ENCODE data around the gene RTN4RL1.
"Not testable (repeated sequence)": the region's sequence is repeated elsewhere in the genome, so short reads cannot be mapped to it uniquely, and the experiment has no call there.

Gene RTN4RL1

DNA sequence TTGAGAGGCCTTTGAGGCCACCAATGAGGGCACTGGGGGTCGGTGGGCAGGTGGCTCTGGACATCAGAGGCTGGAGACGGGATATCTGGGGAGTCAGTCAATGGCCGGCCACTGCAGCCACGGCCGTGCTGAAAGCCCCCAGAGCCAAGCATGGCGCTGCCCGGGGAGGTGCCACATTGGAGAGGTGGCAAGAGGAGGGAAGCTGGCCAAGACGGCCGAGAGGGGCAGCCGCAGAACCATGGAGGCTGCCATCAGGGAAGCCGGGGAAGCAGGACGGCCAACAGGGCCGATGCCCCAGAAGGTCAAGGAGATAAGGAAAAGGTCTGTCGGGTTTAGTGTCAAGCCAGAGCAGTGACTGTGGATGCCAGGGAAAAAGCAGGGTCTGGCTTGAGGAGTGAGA, 9.8 kb downstream of the RTN4RL1 start:
- no peak for DNase-seq (ENCODE audit: extremely low spot score)
- POLR2A ChIA-PET = no interaction called here
- CTCF ChIA-PET = no interaction called here
- no peak for TF ChIP-seq CTCF (IDR thresholded peaks at IDR 0.05; ENCODE audit: control extremely low read depth, extremely low read depth, low read depth, missing control alignments)

GRCh38 chr17:2013994-2014317, 11.2 kb downstream of the RTN4RL1 start:
- POLR2A ChIA-PET = interaction anchor here (0.5 kb wide), 1 partner anchor 291 kb away, joined by 3 read pairs; no protein-coding TSS in a partner anchor
- CTCF ChIA-PET = no interaction called here
- DNase-seq (ENCODE audit: extremely low spot score) = no peak
- no peak for TF ChIP-seq CTCF (IDR thresholded peaks at IDR 0.05; ENCODE audit: control extremely low read depth, extremely low read depth, low read depth, missing control alignments)

DNA sequence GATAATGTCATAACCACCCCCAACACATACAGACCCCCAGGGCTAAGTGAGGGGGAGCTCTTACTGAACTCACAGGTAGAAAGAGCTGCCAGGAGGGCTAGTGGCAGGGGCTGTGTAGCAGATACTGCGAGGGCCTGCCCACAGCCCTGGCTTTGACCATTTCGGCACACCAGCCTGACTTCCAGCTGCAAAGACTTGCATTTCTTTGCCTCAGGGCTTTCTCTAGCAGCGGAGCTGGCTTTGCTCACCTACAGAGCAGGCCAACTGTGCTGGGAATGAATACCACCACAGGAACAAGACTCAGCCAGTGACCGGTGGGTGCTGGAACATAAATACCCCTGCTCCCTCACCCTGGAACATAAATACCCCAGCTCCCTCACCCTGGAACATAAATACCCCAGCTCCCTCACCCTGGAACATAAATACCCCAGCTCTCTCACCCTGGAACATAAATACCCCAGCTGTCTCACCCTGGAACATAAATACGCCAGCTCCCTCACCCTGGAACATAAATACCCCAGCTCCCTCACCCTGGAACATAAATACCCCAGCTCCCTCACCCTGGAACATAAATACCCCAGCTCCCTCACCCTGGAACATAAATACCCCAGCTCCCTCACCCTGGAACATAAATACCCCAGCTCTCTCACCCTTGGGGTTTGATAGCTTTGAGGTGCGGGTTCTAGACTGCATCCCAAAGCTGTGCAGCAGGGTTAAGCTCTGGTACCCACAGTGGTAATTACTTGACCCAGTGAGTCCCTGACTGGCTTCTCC, 11.7 kb downstream of the RTN4RL1 start:
- POLR2A ChIA-PET; CTCF ChIA-PET; DNase-seq (ENCODE audit: extremely low spot score): not testable (repeated sequence)

GRCh38 chr17:2012499-2012898, 12.6 kb downstream of the RTN4RL1 start:
- CTCF ChIA-PET = no interaction called here
- POLR2A ChIA-PET = no interaction called here
- TF ChIP-seq CTCF (IDR thresholded peaks at IDR 0.05; ENCODE audit: control extremely low read depth, extremely low read depth, low read depth, missing control alignments) = no peak
- DNase-seq (ENCODE audit: extremely low spot score) = no peak

- TF ChIP-seq CTCF (IDR thresholded peaks at IDR 0.05; ENCODE audit: control extremely low read depth, extremely low read depth, low read depth, missing control alignments) = no peak
- no peak for DNase-seq (ENCODE audit: extremely low spot score)
- CTCF ChIA-PET = interaction anchor here (1.1 to 1.7 kb wide), 2 partner anchors 8 to 9 kb away, joined by 4 read pairs; no protein-coding TSS in a partner anchor
Observed at GRCh38 chr17:2011411-2012371, 13.4 kb downstream of the RTN4RL1 start.

GRCh38 chr17:2009737-2010136, 15.4 kb downstream of the RTN4RL1 start:
- TF ChIP-seq CTCF (IDR thresholded peaks at IDR 0.05; ENCODE audit: control extremely low read depth, extremely low read depth, low read depth, missing control alignments) = no peak
- no peak for DNase-seq (ENCODE audit: extremely low spot score)
- POLR2A ChIA-PET = interaction anchor here (0.6 kb wide), 1 partner anchor 103 kb away, joined by 4 read pairs; no protein-coding TSS in a partner anchor
- CTCF ChIA-PET = no interaction called here

More at GRCh38 chr17:2011411-2012371, 13.4 kb downstream of the RTN4RL1 start:
- POLR2A ChIA-PET = no interaction called here

All from GM10248 (cell line).